Epithelial cell of esophagus (primary cell): ENCODE measurements around the gene PPP1R7.
"Not testable (repeated sequence)": the region's sequence is repeated elsewhere in the genome, so short reads cannot be mapped to it uniquely, and the experiment has no call there.

Experiments used
- DNase-seq: peaks from one replicate; pipeline ENCODE4 v3.0.0; 2010; ENCODE audit warnings: low read depth
- H3K4me3 ChIP-seq: 2 replicates; pipeline ENCODE4 v1.5.1; 2011; ENCODE audit warnings: mild to moderate bottlenecking, low read length, control low read depth
- TF ChIP-seq, protein P1 (sequence below): IDR thresholded peaks from 2 replicates; pipeline ENCODE4 v1.5.1; 2011; ENCODE audit warnings: low read depth, mild to moderate bottlenecking, low read length, control low read depth, inconsistent platforms; ENCODE audit not compliant: insufficient read depth; ENCODE audit errors: missing control alignments

The PPP1R7 gene, protein sequence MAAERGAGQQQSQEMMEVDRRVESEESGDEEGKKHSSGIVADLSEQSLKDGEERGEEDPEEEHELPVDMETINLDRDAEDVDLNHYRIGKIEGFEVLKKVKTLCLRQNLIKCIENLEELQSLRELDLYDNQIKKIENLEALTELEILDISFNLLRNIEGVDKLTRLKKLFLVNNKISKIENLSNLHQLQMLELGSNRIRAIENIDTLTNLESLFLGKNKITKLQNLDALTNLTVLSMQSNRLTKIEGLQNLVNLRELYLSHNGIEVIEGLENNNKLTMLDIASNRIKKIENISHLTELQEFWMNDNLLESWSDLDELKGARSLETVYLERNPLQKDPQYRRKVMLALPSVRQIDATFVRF

GRCh38 chr2:241149925-241150659, at the start of gene PPP1R7:
PPP1R7 (plus strand) TSS chr2:241150467; CDS start chr2:241150496, 29 bp downstream.
- TF ChIP-seq, protein P1, sequence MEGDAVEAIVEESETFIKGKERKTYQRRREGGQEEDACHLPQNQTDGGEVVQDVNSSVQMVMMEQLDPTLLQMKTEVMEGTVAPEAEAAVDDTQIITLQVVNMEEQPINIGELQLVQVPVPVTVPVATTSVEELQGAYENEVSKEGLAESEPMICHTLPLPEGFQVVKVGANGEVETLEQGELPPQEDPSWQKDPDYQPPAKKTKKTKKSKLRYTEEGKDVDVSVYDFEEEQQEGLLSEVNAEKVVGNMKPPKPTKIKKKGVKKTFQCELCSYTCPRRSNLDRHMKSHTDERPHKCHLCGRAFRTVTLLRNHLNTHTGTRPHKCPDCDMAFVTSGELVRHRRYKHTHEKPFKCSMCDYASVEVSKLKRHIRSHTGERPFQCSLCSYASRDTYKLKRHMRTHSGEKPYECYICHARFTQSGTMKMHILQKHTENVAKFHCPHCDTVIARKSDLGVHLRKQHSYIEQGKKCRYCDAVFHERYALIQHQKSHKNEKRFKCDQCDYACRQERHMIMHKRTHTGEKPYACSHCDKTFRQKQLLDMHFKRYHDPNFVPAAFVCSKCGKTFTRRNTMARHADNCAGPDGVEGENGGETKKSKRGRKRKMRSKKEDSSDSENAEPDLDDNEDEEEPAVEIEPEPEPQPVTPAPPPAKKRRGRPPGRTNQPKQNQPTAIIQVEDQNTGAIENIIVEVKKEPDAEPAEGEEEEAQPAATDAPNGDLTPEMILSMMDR: no peak
- peak within 1 kb of the TSS; percentile 75 for H3K4me3 ChIP-seq
- peak; percentile 98 for DNase-seq

DNA sequence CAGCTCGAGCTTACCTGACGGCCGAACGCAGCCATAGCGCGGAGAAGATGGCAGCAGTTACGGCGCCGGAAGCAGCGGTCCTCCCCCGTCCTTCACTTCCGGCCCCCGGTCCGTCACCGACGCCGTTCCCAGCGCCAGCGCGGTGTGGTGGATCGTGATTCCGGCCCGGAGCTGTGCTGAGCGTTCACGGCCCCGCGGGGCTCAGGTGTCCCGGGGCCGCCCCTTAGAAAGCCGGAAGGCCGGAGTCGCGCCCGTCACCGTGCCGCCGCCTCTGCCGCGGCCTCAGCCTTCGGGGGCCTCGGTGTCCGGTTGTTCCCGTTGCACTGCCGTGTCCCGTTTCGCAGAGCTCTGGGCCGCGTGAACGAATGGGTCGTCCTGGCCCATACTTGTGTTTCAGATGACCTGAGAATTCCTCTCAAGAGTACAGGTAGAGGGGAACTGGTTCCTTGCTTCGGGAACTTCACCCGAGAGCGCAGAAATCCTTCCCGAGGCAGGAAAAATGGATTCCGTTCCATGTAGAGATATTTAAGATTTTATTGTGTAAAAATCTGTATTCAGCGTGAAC, 47.9 kb upstream of the PPP1R7 start, which contains the start of gene MTERF4:
Gene MTERF4 (minus strand): TSS at position 49 of the 565 bp plus-strand sequence. CDS start 14 bp downstream, at position 35.
- TF ChIP-seq, protein P1: no peak
- DNase-seq: peak; percentile 92
- H3K4me3 ChIP-seq: peak within 1 kb of the TSS; percentile 76

DNA sequence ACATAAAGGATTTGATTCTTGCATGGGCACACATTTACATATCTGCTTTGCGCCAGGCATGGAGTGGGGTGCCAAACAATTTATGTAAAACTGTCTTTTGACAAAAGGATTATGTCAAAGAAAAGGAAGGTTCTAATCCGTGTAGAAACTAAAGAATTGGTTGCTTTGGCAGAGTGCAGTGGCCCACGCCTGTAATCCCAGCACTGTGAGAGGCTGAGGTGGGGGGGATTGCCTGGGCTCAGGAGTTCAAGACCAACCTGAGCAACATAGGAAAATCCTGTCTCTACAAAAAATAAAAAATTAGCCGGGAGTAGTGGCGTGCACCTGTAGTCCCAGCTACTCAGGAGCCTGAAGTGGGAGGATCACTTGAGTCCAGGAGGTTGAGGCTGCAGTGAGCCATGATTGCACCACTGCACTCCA, 47.1 kb upstream of the PPP1R7 start:
- TF ChIP-seq, protein P1: no peak
- DNase-seq: no peak
- H3K4me3 ChIP-seq: peak overlapping the region; percentile 76

- DNase-seq, H3K4me3 ChIP-seq: not testable (repeated sequence)
Measured at GRCh38 chr2:241104611-241105010, 45.7 kb upstream of the PPP1R7 start.

- DNase-seq: no peak
- TF ChIP-seq, protein P1: no peak
- H3K4me3 ChIP-seq: no peak overlapping the region
Measured at GRCh38 chr2:241105641-241106040, 44.6 kb upstream of the PPP1R7 start.

DNA sequence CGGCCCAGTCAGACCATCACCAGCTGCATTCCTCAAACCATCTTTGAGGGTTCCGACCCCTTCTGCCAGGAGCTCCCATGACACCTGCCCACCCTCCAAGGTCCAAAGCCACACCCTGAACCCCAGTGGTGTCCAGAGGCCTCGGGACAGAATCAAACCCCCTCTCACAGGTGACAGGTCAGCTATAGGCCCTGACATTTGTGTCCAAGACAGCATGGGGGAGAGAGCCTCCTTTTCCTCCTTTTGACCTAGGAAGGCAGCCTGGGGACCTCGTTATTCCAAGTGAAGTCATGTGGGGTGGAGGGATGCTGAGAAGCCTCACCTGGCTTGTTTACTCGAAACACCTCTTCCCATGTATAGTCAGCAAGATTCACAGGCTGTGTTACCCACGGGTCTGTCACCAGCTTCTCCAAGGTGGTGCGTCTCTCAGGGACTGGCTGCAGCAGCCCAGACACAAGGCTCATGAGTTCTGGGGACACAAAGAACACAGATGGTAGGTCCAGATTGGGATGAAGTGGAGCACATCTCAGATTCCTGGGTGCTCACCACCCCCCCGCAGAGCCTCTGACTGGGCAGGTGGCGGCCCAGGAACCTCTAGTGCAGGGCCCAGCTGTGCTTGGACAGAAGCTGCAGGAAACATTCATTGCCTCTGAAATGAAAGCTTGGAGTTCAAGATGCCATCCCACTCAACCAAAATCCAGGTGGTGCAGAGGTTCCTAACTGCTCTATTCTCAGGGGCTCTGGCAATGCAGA, 43.1 kb upstream of the PPP1R7 start:
- TF ChIP-seq, protein P1: no peak
- DNase-seq: no peak
- H3K4me3 ChIP-seq: no peak overlapping the region
